NCI-H2081 (cell line): ENCODE measurements around the gene CUL1.

ENCODE experiments used
- DNase-seq, 2 experiments: peaks; one replicate each; lab custom pipeline; 2025; lab: John Stamatoyannopoulos, UW

CUL1 gene

DNA sequence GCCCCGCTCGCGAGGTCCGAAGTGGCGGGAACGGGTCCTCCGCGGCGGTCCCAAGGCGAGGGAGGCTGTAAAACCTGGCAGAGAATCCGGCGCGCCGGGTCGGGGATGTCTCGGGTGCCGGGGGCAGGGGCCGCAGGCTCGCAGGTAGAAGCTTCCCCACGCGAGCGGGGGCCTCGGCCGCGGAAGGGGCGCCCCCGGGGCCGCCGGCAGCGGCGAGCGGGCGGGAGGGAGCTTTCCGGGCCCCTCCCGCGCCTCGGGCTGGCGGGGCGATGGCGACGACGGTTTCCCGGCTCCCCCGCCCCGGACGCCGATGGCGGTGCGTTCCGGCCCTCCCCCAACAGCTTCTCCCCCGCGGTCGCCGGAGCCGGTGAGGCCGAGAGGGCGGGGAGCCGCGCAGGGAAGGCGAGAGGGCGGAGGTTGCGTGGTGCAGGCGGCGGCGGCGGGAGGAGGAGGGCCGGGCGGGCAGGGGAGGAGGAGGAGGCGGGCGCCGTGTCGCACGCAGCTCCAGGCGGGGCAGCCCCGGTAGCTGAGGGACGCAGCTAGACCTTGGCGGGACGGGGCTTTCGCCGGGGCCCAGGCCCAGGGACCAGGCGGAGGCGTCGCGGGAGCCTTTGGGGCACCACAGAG lies at the start of gene CUL1:
TSS of gene CUL1 (plus strand) at position 507 of the 627 bp plus-strand sequence. CDS start 31,220 bp downstream, outside the sequence.
- peak; percentile 81 to 85 for DNase-seq

GRCh38 chr7:148650232-148650858 lies 48.4 kb upstream of the CUL1 start:
- DNase-seq, result no peak

- DNase-seq, result no peak
Measured at GRCh38 chr7:148652773-148653172, 45.9 kb upstream of the CUL1 start.

DNA sequence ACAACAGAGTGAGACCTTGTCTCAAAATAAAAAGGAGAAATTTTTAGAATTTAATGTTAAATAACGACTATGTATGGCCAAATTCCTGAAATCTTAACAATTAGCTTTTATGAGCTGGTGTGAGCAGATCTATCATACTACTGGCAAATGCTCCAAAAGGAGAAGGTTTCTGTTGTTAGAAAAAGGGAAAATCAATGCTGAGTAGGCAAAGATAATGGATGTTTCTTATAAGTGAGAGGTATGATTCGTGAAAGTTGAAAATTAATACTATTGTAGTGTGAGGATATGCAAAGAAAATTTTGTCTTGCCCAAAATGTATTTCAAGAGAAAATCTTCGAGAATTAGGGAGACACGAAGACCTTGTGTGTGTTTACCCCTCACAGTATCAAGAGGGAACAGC lies 40.8 kb upstream of the CUL1 start:
- no peak for DNase-seq

DNA sequence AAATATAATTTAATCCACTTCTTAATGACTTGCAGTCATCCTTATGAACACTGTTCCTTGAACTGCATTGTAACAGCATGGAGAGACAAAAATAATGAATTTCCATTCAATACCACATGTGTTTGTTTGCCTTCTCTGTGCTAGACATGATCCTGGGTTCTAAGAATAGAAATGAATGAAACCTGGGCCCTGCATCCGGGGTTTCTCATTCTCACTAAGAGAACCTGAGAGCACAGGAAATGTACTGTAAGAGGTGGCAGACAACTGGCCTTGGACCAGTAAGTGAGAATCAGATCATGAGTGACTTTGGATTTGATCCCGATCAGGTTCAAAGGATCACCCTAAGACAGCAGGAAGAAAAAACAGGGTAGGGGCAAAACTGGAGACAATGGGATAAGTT lies 37.2 kb upstream of the CUL1 start:
- DNase-seq, result no peak

DNA sequence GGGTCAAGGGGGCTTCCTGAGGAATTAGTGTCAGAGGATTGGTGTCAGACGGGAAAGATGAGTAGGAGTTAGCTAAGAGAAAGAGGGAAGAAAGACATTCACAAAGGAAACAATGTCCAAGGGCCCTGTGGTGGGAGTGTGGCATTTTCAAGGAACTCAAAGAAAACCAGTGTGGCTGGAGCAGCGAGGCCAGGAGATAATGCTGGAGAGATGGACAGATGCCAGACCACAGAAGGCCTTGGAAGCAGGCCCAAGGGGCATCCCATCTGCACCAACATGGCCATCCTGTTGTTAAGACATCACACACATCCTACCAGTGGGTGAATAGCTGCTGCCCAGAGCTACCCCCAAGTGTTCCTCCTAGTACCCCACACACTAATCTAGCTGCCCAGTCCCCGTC lies 36.1 kb upstream of the CUL1 start:
- DNase-seq, result no peak

GRCh38 chr7:148664324-148664723 lies 34.4 kb upstream of the CUL1 start:
- no peak for DNase-seq

- no peak for DNase-seq
Measured at GRCh38 chr7:148665221-148665620, 33.5 kb upstream of the CUL1 start.

DNA sequence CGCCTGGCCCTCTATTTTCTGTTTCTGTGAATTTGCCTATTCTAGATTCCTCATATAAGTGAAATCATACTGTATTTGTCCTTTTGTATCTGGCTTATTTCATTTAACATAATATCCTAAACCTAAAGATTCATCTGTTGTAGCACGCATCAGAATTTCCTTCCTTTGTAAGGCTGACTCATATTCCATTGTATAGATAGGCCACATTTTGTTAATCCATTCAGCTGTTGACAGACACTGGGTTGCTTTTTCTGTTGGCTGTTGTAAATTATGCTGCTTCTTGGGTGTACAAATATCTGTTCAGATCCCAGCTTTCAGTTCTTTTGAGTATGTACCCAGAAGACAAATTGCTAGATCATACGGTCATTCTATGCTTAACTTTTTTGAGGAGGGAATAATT lies 28.8 kb upstream of the CUL1 start:
- no peak for DNase-seq

DNA sequence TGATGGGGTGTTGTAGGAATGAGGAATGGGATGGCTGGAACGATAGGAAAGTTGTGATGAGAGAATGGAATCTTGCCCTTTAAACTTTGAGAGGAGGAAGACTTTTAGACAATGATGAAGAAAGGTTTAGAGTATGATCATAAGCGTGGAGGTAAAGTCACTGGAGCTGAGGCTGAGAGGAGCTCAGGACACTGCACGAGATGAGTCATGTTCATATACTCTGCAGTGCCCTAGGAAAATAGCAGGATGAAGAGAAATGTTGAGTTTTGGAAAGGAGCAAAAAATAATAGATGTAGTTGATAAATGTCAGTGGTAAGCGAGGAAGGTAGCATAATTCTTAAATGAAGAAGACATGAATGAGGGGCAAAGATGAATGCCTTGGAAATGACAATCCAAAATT lies 28.3 kb upstream of the CUL1 start:
- no peak for DNase-seq

GRCh38 chr7:148670807-148671206 lies 27.9 kb upstream of the CUL1 start:
- no peak for DNase-seq

DNA sequence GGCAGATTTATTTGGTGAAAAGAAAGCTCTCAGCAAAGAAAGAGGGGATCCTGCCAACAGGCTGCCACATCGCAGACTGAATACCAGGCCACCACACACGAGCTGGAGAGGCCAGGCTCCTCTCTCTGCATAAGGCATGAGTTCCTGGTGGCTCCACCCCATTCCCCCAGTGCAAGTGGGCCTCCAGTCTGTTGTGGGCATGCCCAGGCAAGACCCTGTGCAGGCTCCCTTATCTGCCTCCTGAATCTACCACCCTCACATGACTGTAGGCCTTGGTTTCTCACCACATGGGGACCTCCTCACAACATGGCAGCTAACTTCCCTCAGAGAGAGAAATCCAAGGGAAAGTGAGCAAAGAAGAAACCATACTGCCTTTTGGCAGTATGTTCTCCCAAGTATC lies 26.7 kb upstream of the CUL1 start:
- no peak for DNase-seq

DNA sequence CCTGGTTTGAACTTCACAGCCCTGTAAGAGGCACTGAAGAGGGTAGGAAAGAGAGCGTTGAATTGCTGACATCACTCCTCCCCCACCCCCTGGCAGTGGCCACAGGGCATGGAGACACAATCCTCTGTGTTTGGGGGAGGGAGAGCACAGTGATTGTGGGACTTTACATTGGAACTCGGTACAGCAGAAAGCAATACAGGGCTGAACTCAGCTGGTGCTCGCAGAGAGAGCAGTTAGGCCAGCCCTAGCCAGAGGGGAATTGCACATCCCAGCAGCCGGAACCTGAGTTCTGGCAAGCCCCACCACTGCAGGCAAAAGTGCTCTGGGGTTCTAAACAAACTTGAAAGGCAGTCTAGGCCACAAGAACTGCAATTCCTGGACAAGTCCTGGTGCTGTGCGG lies 24.0 kb upstream of the CUL1 start:
- DNase-seq, result no peak

- DNase-seq, result no peak
Measured at GRCh38 chr7:148676291-148676690, 22.4 kb upstream of the CUL1 start.

DNA sequence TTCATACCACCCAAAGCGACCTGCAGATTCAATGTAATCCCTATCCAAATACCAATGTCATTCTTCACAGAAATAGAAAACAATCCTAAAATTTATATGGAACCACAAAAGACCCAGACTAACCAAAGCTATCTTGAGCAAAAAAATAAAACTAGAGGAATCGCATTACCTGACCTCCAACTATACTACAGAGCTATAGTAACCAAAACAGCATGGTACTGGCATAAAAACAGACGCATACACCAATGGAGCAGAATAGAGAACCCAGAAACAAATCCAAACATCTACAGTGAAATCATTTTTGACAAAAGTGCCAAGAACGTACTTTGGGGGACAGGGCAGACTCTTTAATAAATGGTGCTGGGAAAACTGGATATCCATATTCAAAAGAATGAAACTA lies 16.9 kb upstream of the CUL1 start:
- DNase-seq, result no peak

DNA sequence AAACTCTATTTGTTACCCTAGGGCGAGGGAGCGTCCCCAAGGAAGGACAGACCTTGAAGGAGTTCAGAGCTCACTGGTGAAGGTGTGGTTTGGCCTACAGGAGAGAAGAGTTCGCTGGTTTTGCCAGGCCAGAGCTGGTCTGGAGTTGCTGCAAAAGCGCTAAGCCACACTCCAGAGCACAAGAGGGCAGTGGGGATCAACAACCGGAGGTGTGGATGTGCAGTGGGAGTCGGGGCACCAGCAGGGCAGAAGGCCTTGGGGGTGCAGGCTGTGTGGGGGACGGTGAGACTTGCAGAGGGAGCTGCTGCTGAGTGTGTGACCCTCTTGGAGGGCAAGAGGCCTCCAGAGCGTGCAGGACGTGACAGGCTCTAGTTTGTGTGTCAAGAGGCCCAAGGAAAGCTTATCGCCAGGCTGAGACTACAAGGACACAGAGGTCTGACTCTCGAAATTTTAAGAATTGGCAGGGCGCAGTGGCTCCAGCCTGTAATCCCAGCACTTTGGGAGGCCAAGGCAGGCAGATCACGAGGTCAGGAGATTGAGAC lies 14.3 kb upstream of the CUL1 start:
- DNase-seq, result no peak

DNA sequence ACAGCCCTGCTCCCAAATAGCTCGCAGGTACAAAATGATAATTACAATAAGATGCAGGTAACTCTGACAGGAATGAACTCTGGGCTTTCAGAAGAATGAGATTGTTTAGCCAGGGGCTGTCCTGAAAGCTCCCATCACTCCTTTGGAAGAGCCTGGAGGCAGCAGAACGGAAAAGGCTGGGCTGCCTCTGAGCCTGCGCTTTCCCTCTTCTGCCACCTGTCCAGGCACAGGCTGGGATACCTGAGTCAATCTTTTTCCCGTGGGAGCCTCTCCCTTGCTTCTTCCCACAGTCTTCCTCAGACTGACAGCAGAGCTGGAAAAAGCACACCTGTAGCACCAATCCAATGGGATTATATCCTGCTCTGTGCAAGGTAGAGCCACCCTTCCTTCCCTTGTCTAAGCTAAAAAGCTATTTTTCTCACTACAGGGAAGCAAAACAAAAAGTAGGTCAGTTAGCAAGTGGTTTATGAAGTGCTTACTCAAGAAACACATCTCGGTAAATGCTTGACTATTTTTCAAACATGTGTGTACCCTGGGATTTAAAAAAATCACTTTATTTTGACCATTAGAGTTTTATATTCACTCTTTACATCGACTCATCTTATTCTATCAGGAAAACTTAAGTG lies 12.3 kb upstream of the CUL1 start:
- no peak for DNase-seq

DNA sequence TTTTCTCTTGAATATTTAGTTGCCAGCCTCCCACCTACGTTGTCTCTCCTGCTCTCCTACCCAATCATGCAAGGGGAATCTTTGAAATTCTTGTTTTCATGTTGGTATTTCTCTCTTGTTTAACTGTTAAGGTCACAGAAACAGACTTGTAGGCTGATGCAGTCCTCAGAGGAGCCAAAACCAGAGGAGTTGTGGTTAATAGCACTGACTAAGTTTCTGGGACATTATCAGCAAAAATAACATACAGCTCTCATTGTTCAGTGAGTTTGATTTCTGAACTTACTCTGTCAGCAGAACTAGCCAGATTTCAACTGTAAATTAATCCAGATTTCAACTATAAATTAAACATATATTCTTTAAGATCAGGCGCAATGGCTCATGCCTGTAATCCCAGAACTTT lies 11.1 kb upstream of the CUL1 start:
- no peak for DNase-seq

- no peak for DNase-seq
Measured at GRCh38 chr7:148688526-148688925, 10.2 kb upstream of the CUL1 start.

- no peak for DNase-seq
Measured at GRCh38 chr7:148693651-148694050, 5.1 kb upstream of the CUL1 start.

DNA sequence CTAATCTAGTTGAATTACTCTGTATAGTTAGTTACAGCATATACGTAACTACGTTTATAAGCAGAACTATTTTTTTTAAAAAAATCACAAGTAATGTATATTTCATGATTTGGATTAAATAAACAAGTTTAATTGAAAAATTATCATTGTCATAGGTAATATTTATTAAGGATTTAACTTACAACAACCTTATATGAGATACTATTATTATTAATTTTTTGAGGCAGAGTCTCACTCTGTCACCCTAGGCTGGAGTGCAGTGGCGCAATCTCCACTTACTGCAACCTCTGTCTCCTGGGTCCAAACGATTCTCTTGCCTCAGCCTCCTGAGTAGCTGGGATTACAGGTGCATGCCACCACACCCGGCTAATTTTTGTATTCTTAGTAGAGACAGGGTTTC lies 4.1 kb upstream of the CUL1 start:
- DNase-seq, result no peak

DNA sequence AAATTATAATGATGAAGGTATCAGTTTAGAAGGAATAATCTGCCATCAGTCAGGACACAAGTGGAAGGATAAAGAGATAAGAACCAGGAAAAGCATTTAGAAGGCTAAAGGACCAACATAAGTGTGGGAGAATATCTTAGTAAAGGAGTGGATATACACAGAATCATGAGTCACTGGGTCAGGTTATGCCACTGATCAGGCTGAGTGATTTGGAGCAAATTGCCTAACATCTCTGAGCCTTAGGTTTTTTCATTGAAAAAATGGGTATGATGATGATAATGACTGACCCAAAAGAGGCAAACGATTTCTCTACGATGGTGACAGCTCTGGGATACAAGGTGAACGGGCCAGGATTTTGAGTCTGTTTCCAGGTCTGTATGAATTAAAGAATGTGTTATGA lies 2.8 kb upstream of the CUL1 start:
- DNase-seq, result no peak

DNA sequence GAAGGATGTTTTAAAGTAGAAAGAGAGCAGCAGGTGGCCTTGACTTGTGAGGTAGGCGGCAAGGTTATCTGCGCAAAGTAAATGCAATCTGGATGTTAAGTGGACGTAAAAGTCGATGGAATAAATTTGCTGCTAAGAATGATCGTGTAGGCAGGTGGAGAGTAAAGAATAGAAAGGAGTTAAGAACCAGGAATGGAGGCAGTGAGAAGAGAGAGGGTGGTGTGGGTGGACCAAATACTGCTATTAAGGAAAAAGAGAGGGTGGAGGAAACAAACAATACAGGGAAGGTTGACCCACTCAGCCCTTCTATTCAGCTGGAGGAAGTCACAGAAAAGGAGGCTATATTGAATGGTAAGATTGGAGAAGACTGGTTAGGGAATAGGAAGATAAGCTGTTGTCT lies 1.9 kb upstream of the CUL1 start:
- DNase-seq, result no peak
